SK-N-SH (cell line): ENCODE results near the gene ARHGAP25.

ENCODE experiments used
- CHD2 ChIP-seq: fragments of 150-350 bp; IDR thresholded peaks from 2 replicates; pipeline ENCODE4 v1.6.1; 2018; ENCODE audit warnings: low read length; ENCODE audit not compliant: partially characterized antibody
- CTCF ChIP-seq: fragments of 200-600 bp; sonication (generic); IDR thresholded peaks from 2 replicates; pipeline ENCODE4 v1.6.1; 2017; ENCODE audit warnings: antibody characterized with exemption, mild to moderate bottlenecking, moderate library complexity
- EP300 ChIP-seq, 2 experiments: IDR thresholded peaks; 2 replicates each; pipeline versions ENCODE4 v1.4.0 to v1.6.1; 2012; ENCODE audit warnings: borderline replicate concordance in 1 of 2, low read depth in 1 of 2, low read length in 1 of 2
- GATA2 ChIP-seq: sonication (generic); formaldehyde crosslinking; IDR thresholded peaks from 2 replicates; pipeline ENCODE4 v1.5.0; 2020; ENCODE audit warnings: mild to moderate bottlenecking, missing genetic modification reagents
- MAX ChIP-seq: IDR thresholded peaks from 2 replicates; pipeline ENCODE4 v1.4.0; 2012; ENCODE audit warnings: low read depth
- MEF2A ChIP-seq: IDR thresholded peaks from 2 replicates; pipeline ENCODE4 v1.4.0; 2012; ENCODE audit warnings: low read depth, borderline replicate concordance
- NFIC ChIP-seq: IDR thresholded peaks from 2 replicates; pipeline ENCODE4 v1.4.0; 2012; ENCODE audit warnings: borderline replicate concordance
- POLR2AphosphoS5 ChIP-seq: IDR thresholded peaks from 2 replicates; pipeline ENCODE4 v1.6.1; 2012; ENCODE audit warnings: low read depth, low read length
- REST ChIP-seq: IDR thresholded peaks from 2 replicates; pipeline ENCODE4 v1.6.1; 2012; ENCODE audit warnings: mild to moderate bottlenecking, low read depth, low read length, moderate library complexity
- RFX5 ChIP-seq: IDR thresholded peaks from 2 replicates; pipeline ENCODE4 v1.6.1; 2012; ENCODE audit warnings: mild to moderate bottlenecking, improper control_type of control experiment, low read length
- SMC3 ChIP-seq: IDR thresholded peaks from 2 replicates; pipeline ENCODE4 v1.6.1; 2012; ENCODE audit warnings: low read depth, low read length, improper control_type of control experiment
- YY1 ChIP-seq: IDR thresholded peaks from 2 replicates; pipeline ENCODE4 v1.4.0; 2012; ENCODE audit warnings: low read depth, mild to moderate bottlenecking

- TF ChIP-seq CTCF, result no peak
- TF ChIP-seq EP300 (IDR thresholded peaks at IDR 0.05; ENCODE audit: borderline replicate concordance in 1 of 2, low read depth in 1 of 2, low read length in 1 of 2), result no peak
- TF ChIP-seq REST, result no peak
- TF ChIP-seq MEF2A, result no peak
- no peak for TF ChIP-seq POLR2AphosphoS5
- TF ChIP-seq MAX, result no peak
- no peak for TF ChIP-seq RFX5
- no peak for TF ChIP-seq SMC3
- TF ChIP-seq YY1, result no peak
- no peak for TF ChIP-seq NFIC
- no peak for TF ChIP-seq GATA2 (CRISPR knock-in tag)
- TF ChIP-seq CHD2, result no peak
Measured at GRCh38 chr2:68721482-68722101, 13.0 kb upstream of the ARHGAP25 start.
